GM18505 (cell line): Measurements from ENCODE around the gene ZNF256.

Source experiments
- ATAC-seq: cut with Tn5 transposase; IDR thresholded peaks from one replicate; pipeline ENCODE4 v1.9.1; 2021; ENCODE audit not compliant: unreplicated experiment
- POLR2A ChIP-seq: IDR thresholded peaks from 4 replicates; pipeline ENCODE4 v1.6.1; 2011; ENCODE audit warnings: borderline replicate concordance; ENCODE audit not compliant: insufficient read depth, insufficient read length; ENCODE audit errors: extremely low read depth

The ZNF256 gene

DNA sequence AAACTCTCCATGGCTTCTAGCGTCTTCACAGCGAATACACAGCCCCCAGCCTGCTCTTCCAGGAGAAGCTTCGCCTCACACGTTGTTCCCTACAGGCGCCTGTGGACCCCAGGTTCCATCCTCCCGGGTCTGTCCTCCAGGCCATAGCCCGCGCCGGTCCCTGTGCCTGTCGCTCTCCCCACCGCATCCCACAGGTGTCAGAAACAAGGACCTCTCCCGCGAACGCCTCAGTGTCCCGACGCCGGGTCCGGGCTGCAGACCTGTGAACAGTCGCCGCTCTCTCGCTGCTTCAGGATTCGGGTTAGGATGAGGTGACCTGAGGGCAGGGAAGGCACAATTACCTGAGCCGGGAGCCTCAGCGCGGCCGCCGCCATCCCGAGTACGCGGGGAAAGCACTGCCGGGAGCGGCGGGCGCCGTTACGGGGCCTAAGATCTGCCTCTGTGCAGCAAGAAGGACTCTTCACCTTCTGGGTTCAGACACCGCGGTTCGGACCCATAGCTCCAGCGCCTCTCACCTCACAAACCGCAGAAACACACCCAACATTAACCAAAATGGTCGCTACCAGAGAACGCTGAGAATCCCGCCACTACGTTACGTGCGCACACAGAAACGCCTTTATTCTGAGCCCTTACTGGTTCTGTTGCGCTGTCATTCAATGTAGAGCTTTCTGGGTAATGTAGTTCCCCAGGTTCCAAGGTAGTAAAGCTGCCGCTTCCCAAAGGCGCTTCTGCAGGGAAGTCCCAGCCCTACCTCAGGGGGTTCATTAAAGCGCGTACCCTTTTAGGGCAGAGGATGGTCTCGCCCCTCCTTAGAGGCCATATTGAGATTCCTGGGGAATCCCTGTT lies 12.5 kb downstream of the ZNF256 start, which contains the start of gene ZNF418:
TSS of gene ZNF418 (minus strand) at position 583 of the 846 bp plus-strand sequence. CDS start 1,580 bp downstream, outside the sequence.
- no peak for ATAC-seq
- no peak for TF ChIP-seq POLR2A

DNA sequence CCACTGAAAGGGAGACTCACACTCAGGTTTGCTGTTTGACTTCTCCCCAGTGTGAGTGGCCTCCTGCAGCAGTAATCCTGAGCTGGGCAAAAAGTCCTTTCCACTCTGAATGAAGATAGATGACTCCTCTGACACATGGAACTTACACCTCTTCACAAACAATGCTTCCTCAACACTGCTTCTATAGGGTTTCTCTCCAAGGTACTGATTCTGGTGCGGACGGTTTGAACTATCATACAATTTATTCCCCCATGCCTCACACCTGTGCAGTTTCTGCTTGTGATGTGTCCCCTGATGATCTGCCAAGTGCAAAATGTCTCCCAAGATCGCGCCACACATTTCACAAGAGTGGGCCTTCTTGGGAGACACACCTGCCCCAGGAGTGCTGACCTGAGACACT lies 19.9 kb downstream of the ZNF256 start:
- ATAC-seq, result no peak
- TF ChIP-seq POLR2A, result no peak

DNA sequence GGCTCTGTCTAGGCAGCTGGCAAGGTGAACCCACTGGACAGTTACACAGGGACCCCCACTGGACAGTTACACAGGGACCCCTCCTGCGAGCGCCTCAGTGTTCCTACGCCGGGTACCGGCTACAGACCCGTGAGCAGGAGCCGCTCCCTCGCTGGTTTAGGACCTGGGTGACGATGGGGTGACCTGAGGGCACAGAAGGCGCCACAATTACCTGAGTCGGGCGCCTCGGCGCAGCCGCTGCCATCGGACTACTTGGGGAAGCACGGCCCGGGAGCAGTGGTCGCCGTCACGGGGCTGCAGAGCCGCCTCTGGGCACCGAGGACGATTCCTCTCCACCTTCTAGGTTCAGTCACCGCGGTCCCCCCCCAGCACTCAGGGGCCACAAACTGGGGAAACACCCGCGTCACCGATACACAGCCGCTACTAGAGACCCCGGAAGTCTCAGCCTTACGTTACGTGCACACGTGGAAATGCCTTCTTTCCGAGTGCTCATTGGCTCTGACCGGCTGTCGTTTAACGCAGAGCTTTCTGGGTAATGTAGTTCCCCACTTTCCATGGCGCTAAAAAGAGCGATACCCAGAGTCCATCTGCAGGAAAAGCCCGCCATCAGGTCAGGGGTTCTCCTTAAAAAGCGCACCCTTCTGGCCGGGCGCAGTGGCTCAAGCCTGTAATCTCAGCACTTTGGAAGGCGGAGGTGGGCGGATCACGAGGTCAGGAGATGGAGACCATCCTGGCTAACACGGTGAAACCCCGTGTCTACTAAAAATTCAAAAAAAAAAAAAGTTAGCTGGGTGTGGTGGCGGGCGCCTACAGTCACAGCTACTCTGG lies 31.1 kb downstream of the ZNF256 start, which contains the start of gene ZNF417:
TSS of gene ZNF417 (minus strand) at position 425 of the 828 bp plus-strand sequence. CDS start at position 244, 181 bp downstream.
- ATAC-seq, result peak; percentile 97
- peak; percentile 77 for TF ChIP-seq POLR2A

DNA sequence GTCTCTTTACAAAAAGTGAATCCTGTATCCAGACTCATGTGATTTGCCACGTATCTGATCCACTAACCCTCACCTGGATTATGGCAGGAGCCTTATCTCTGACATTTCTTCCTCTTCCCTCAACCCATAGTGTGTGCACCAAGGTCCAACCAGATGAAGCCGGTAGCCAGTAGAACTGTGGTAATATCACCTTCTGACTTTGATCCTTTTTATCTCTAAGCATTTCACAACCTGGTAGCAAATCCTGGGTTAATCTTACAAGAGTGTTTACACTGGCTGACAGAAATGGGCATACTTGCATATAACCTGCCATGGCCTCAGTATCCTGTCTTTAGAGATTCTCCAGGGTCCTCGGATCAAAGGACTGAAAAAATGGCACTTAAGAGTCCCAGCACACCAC lies 33.0 kb downstream of the ZNF256 start:
- ATAC-seq, result no peak
- TF ChIP-seq POLR2A, result no peak

DNA sequence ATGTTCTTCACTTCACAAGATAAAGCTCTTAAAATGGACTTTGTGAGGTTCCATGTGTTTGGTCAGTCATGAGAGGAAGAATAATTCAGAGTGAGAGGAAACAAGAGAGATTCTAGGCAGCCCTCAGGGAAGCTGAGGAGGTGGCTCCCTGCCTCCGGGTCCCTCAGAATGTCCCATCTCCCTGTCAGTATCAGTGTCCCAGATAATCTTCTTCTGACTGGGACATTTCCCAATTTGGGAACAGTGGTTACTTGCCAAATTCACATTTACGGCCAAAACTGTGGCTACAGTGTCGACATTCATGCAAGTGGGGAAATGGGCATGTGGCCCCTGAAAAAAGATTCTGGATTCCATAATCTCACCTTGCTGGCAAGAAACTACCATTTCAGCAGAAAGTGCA lies 40.1 kb downstream of the ZNF256 start:
- no peak for TF ChIP-seq POLR2A

DNA sequence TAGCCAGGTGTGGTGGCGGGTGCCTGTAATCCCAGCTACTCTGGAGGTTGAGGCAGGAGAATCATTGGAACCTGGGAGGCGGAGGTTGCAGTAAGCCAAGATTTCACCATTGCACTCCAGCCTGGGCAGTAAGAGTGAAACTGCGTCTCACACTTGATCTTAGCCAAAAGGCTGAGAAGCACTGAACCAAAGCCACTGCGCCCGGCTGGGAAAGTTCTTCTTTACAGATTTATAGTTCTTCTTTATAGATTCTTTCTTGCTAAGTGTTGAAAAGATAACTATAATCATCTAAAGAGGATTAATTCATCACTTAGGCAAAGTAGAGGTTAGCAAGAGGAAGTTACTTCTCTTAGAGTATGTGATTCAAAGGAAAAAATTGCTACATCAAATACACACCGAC lies 42.2 kb downstream of the ZNF256 start:
- no peak for ATAC-seq

More for the DNA sequence above, 40.1 kb downstream of the ZNF256 start:
- no peak for ATAC-seq

DNA sequence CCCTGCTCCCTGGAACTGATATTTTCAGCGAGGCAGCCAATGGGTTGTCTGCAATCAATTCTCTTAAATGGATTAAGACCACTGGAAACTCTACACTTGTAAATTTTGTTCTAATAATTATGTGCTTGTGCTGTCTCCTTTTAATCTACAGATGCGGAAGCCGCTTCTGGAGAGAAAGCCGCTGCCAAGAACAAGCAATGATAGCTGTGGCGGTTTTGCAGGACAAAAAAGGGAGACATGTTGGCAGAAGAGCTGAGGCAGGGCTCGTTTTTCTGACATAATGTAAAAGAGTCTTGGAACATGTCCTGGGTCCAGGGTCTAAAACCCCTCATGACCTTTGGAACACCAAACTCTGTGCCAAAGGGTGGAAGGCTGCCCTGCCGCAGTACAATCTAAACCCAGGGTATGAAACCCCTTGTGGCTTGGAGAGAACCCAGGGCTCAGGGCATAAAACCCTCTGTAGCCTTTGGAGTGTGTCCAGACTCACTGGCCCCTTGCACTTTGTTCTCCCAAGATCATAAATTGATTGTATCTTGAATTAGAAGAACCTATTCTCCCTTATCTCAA lies 43.8 kb downstream of the ZNF256 start:
- ATAC-seq, result no peak
- no peak for TF ChIP-seq POLR2A

More for the DNA sequence above, 42.2 kb downstream of the ZNF256 start:
- no peak for TF ChIP-seq POLR2A

DNA sequence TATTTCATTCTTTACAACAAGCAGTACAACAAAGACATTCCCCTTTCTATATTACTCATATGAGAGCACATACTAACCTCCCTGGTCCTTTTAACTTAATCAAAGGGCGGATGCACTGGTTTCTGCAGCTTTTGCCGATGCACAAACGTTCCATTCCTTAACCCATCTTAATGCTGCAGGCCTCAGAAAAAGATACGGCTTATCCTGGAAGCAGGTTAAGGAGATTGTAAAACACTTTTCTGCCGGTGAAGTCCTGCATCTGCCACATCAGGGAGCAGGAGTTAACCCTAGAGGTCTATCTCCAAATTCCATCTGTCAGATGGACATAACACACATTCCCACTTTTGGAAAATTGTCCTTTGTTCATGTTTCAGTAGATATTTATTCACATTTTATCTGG lies 47.2 kb downstream of the ZNF256 start:
- no peak for ATAC-seq
- no peak for TF ChIP-seq POLR2A
